Stimulated activated CD4-positive, alpha-beta T cell treated with anti-CD3 and anti-CD28 coated beads, Interleukin-1b, Interleukin-23, amount 100 ng/mL, for 48 hours (primary cell): ENCODE results near the gene ARAP1.

Experiments used
- DNase-seq: peaks from one replicate; pipeline ENCODE4 v3.0.0-alpha.2; 2020

ARAP1 gene

GRCh38 chr11:72702096-72702495, 50.1 kb downstream of the ARAP1 start:
- DNase-seq = no peak

- DNase-seq = no peak
Measured at GRCh38 chr11:72701466-72701865, 50.7 kb downstream of the ARAP1 start.

GRCh38 chr11:72700146-72700545, 52.1 kb downstream of the ARAP1 start:
- no peak for DNase-seq

GRCh38 chr11:72697814-72698213, 54.4 kb downstream of the ARAP1 start:
- DNase-seq = no peak

GRCh38 chr11:72696866-72697700, 55.1 kb downstream of the ARAP1 start:
- DNase-seq = no peak

- no peak for DNase-seq
Measured at GRCh38 chr11:72695354-72695753, 56.9 kb downstream of the ARAP1 start.

GRCh38 chr11:72693271-72693968, 58.8 kb downstream of the ARAP1 start:
- no peak for DNase-seq

- DNase-seq = no peak
Measured at GRCh38 chr11:72692498-72693237, 59.5 kb downstream of the ARAP1 start.

GRCh38 chr11:72690166-72690565, 62.0 kb downstream of the ARAP1 start:
- DNase-seq = no peak

- no peak for DNase-seq
Measured at GRCh38 chr11:72688929-72689328, 63.3 kb downstream of the ARAP1 start.

- DNase-seq = no peak
Measured at GRCh38 chr11:72688486-72688885, 63.7 kb downstream of the ARAP1 start.

- no peak for DNase-seq
Measured at GRCh38 chr11:72687326-72687725, 64.9 kb downstream of the ARAP1 start.

- DNase-seq = no peak
Measured at GRCh38 chr11:72686639-72687220, 65.5 kb downstream of the ARAP1 start.

GRCh38 chr11:72685560-72686480, 66.4 kb downstream of the ARAP1 start:
- DNase-seq = peak; percentile 75

GRCh38 chr11:72684236-72684912, 67.8 kb downstream of the ARAP1 start:
- peak; percentile 50 for DNase-seq

- DNase-seq = peak; percentile 64
Measured at GRCh38 chr11:72683782-72684200, 68.4 kb downstream of the ARAP1 start.

GRCh38 chr11:72682858-72683243, 69.4 kb downstream of the ARAP1 start:
- DNase-seq = no peak

- no peak for DNase-seq
Measured at GRCh38 chr11:72682238-72682857, 69.9 kb downstream of the ARAP1 start.

GRCh38 chr11:72681226-72682153, 70.7 kb downstream of the ARAP1 start:
- DNase-seq = no peak

GRCh38 chr11:72680624-72681158, 71.5 kb downstream of the ARAP1 start:
- DNase-seq = no peak
